Embryonic facial prominence (tissue), 1 donor: ENCODE data around the gene FGF16.
"Not testable (repeated sequence)": the region's sequence is repeated elsewhere in the genome, so short reads cannot be mapped to it uniquely, and the experiment has no call there.

Experiments used
- DNase-seq: peaks from one replicate; pipeline ENCODE4 v3.0.0-alpha.2; 2016; ENCODE audit errors: extremely low spot score

FGF16 gene

DNA sequence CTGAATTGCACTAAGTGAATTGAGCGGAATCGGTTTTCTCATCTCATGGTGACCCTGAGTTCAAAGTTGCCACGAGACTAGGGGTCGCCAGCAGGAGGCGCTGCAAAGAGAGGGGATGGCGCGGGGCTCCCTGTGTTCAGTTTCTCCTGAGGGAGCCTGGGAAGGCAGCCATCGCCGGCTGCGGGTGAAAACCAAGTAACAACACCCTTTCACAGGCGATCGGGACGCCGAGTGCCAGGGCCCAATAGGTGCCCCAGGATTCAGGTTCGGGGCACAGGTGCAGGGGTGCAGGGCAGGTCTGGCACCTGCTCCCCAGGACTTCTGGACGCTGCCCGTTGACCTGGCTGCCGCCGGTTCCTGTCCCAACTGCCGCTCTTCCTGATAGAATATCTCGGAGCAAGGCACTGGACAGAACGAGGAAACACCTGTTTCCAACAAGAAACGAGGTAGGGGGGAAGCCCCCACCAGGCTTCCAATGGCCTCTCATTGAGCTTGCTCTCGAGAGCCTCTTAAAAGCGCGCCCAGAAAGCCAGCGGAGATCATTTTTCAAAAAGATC lies 1.1 kb upstream of the FGF16 start:
- no peak for DNase-seq

DNA sequence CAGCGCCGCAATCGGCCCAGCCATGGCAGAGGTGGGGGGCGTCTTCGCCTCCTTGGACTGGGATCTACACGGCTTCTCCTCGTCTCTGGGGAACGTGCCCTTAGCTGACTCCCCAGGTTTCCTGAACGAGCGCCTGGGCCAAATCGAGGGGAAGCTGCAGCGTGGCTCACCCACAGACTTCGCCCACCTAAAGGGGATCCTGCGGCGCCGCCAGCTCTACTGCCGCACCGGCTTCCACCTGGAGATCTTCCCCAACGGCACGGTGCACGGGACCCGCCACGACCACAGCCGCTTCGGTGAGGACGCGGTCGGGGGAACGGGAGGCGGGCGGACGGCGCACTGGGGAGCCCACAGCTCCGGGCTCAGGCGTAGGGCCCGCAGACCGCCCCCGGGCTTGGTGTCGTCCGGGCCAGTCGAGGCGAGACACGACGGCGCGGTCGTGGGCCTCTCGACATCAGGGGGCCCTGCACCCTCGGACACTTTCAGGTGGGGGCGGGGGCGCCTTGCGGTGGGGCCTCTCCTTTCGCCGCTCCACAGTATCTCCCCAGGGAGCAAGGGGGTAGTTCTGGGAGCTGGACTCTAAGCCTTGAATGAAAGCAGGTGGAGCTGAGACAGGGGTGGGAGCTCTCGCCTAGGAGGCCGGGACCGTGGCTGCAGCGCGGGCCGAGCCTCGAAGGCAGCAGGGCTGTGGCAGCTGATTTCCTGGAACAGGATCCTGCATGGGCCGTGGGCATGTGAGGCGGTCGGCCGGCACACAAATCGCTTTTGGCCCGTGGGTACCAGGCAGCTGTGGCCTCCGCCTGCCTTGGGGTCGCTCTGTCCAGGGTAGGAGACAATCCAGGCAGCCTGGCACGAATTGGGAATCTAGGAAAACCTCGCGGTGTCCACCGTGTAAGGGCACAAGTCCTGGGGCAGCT lies 722 bp downstream of the FGF16 start:
- DNase-seq: no peak

DNA sequence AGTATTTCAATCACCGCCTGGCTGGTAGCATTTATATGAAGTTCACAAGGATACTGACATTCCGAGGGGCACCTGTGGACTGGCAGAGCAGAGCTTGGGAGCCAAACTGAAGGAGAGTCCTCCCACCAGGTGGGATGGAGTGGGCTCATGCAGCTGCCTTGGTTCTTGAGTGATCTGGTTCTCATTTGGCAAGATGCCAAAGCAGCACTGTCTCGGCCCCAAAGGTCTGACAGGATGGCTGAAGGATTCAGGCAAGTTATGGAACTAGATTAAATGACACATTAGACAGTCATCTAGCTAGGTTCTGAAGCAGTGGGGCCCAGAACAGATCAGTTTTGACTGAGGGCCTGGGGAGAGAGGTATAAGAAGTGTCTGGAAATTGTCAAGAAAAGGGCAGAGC lies 3.2 kb downstream of the FGF16 start:
- DNase-seq: no peak

DNA sequence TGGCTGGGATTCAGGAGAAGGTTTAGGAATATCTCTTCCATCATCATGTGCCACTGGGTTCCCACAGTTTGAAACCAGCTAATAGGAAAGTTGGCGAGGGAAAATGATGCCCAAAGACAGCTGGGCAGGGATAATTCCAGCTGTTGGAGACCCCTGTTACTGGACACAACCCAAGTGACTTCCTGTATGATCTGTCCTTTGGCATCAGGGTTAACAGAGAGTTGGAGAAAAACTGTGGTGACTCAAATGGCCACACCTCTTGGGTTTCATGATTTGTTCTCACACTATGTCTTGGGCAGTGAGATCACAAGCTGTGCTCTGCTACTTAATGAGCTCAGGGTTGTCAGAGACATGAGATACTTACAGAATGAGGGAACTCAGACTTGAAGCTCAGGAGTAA lies 3.8 kb downstream of the FGF16 start:
- DNase-seq: no peak

DNA sequence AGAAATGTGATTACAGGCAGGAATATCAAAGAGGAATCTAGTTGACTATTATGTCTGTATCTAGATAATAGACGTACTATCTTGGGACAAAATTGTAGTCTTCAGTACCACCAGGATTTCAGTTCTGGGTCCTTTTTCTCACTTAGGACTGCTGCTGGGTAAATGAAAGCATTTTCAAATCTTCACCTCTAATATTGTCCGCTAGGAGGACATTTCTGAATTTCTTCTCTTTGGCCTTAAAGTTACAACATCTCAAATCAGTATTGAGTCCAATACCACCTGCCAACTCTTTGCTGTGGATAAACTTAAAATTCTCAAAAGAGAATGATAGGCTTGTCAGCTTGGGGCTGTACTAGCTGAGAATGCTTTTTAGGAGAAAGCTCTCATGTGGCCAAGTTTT lies 6.0 kb downstream of the FGF16 start:
- DNase-seq: no peak

DNA sequence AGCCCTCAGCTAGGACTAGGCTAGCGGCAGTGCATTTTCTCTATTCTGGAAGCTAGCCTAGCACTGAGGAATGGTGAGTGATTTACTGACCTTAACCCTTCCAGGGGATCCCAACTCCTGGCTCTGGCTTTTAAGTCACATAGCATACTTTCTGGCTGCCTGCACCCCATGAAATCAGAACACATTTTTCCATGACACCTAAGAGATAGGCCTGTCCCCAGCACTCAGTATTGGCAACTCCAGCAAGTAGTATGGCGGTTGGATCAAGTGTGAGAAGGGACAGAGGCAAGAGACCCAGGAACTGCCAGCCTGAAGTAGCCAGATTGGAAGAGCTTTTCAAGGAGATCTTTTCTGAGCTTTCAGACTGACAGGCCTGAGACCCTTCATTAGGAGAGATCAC lies 8.2 kb downstream of the FGF16 start:
- no peak for DNase-seq

- DNase-seq: no peak
These were observed 36.9 kb downstream of the FGF16 start for GRCh38 chrX:77484045-77484444.

- DNase-seq: no peak
These were observed 46.7 kb downstream of the FGF16 start for GRCh38 chrX:77493677-77494553.

- DNase-seq: not testable (repeated sequence)
These were observed 53.0 kb downstream of the FGF16 start for GRCh38 chrX:77500164-77500563.

DNA sequence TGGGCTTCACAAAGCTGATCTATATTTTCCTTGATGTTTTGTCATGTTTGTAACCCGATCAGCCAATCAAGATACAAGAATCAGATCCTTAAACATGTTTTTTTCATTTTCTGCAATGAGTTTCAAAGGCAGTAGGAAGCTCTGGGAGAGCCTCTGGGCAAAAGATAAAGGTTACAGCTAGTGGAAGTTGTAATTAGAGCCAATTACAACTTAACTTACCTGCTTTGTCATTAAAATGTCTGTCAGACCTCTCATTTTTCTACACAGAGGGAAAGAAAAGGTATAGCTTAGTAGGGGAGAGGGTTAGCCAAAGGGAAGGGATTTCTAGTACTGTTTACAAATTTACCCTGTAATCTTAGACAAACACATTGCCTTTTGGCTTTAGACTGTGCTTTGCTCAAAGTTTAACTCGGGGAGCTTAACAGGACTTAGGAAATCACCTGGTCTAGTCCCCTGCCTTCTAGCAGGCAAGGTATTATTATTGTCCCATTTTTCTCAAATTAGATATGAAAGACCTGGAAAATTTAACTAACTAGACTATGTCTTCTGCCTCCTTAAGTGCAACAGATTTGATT lies 55.8 kb downstream of the FGF16 start:
- no peak for DNase-seq

DNA sequence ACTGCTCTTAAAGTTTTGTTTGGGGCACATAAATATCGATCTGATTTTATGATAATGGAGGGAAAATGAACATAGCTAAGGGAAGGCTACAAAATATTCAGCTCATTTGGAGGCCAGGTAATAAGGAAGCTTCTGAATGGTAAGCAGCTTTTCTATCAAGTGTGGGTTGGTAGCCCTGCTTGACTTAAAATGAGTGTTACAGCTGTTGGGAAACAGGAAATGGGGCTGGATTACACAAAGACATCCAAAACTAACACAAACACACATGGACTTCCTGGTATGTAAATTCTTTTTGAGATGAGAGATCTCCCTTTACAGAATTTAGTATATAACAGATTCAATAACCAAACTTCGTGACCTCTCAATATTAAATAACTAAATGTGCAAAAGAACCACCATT lies 58.0 kb downstream of the FGF16 start:
- no peak for DNase-seq
